Neural cell (in vitro differentiated cells): ENCODE results near the gene NHERF2. TPM values are rescaled to one million over a fixed set of nuclear protein-coding genes. Genes with fewer than 3 reads are reported as not detected.

Source experiments
- H2AFZ ChIP-seq: fragments of 200-600, 300-800 bp; sonication (generic), shearing (Covaris generic); 2 replicates; pipeline ENCODE4 v1.6.0; 2014; ENCODE audit warnings: low read depth, mild to moderate bottlenecking, antibody characterized with exemption, low read length, moderate library complexity
- H3F3A ChIP-seq: fragments of 200-600 bp; shearing (Covaris generic); 2 replicates; pipeline ENCODE4 v1.6.1; 2016; ENCODE audit warnings: mild to moderate bottlenecking, moderate library complexity, mixed read lengths, antibody characterized with exemption, low read length; ENCODE audit not compliant: insufficient read depth, poor library complexity, severe bottlenecking
- H3K27ac ChIP-seq: fragments of 200-600, 300-800 bp; sonication (generic), shearing (Covaris generic); 2 replicates; pipeline ENCODE4 v1.5.1; 2014; ENCODE audit warnings: mild to moderate bottlenecking, low read length, moderate library complexity
- H3K27me3 ChIP-seq: fragments of 300-800, 200-600 bp; sonication (generic), shearing (Covaris generic); 2 replicates; pipeline ENCODE4 v1.6.0; 2014; ENCODE audit warnings: mild to moderate bottlenecking, low read depth, low read length, moderate library complexity; ENCODE audit not compliant: insufficient read depth
- H3K36me3 ChIP-seq: fragments of 300-800, 200-600 bp; sonication (generic), shearing (Covaris generic); 2 replicates; pipeline ENCODE4 v1.5.1; 2014; ENCODE audit warnings: mild to moderate bottlenecking, antibody characterized with exemption, low read length, moderate library complexity; ENCODE audit not compliant: insufficient read depth
- H3K4me2 ChIP-seq: fragments of 300-800, 200-600 bp; sonication (generic), shearing (Covaris generic); 2 replicates; pipeline ENCODE4 v1.6.0; 2014; ENCODE audit warnings: mild to moderate bottlenecking, low read length
- H3K4me3 ChIP-seq: fragments of 300-800, 200-600 bp; sonication (generic), shearing (Covaris generic); 2 replicates; pipeline ENCODE4 v1.5.1; 2014; ENCODE audit warnings: mild to moderate bottlenecking, low read length, moderate library complexity
- H3K79me2 ChIP-seq: fragments of 200-600 bp; shearing (Covaris generic); replicated peaks from 2 replicates; pipeline ENCODE4 v1.6.0; 2014; ENCODE audit warnings: mild to moderate bottlenecking, low read length, moderate library complexity; ENCODE audit not compliant: insufficient read depth
- H3K9ac ChIP-seq: fragments of 300-800, 200-600 bp; sonication (generic), shearing (Covaris generic); 2 replicates; pipeline ENCODE4 v1.6.1; 2016; ENCODE audit warnings: mild to moderate bottlenecking, low read length, mixed read lengths
- H3K9me2 ChIP-seq: fragments of 200-600 bp; shearing (Covaris generic); 2 replicates; pipeline ENCODE4 v1.6.1; 2016; ENCODE audit warnings: mild to moderate bottlenecking, low read length, mixed read lengths; ENCODE audit not compliant: insufficient read depth
- H3K9me3 ChIP-seq: fragments of 200-600, 300-800 bp; sonication (generic), shearing (Covaris generic); 2 replicates; pipeline ENCODE4 v1.6.1; 2016; ENCODE audit warnings: mild to moderate bottlenecking, mixed run types, low read length, moderate library complexity, mixed read lengths
- H4K20me1 ChIP-seq: fragments of 200-600 bp; shearing (Covaris generic); 2 replicates; pipeline ENCODE4 v1.6.1; 2016; ENCODE audit warnings: mild to moderate bottlenecking, mixed run types; ENCODE audit not compliant: insufficient read depth
- CTCF ChIP-seq: fragments of 450-650 bp; IDR thresholded peaks from 2 replicates; pipeline ENCODE4 v1.5.1; 2014; ENCODE audit warnings: antibody characterized with exemption, mild to moderate bottlenecking, moderate library complexity; ENCODE audit not compliant: poor library complexity, severe bottlenecking
- EP300 ChIP-seq: fragments of 450-650 bp; conservative IDR thresholded peaks from 2 replicates; pipeline ENCODE4 v1.6.1; 2014; ENCODE audit warnings: antibody characterized with exemption, mild to moderate bottlenecking, moderate library complexity; ENCODE audit not compliant: poor library complexity, severe bottlenecking
- EZH2 ChIP-seq: fragments of 200-600, 300-800 bp; shearing (Covaris generic), sonication (generic); IDR thresholded peaks from 2 replicates; pipeline ENCODE4 v1.6.1; 2014; ENCODE audit warnings: antibody characterized with exemption, low read length, borderline replicate concordance, mild to moderate bottlenecking; ENCODE audit not compliant: insufficient read depth, poor library complexity, severe bottlenecking
- MXI1 ChIP-seq: fragments of 450-650 bp; conservative IDR thresholded peaks from 2 replicates; pipeline ENCODE4 v1.6.1; 2014; ENCODE audit warnings: antibody characterized with exemption, mild to moderate bottlenecking; ENCODE audit not compliant: poor library complexity, severe bottlenecking
- POLR2AphosphoS5 ChIP-seq: IDR thresholded peaks from 2 replicates; pipeline ENCODE4 v1.6.1; 2012
- RAD21 ChIP-seq: fragments of 450-650 bp; conservative IDR thresholded peaks from 2 replicates; pipeline ENCODE4 v1.6.1; 2014; ENCODE audit warnings: antibody characterized with exemption, mild to moderate bottlenecking, moderate library complexity
- SMC3 ChIP-seq: fragments of 450-650 bp; conservative IDR thresholded peaks from 2 replicates; pipeline ENCODE4 v1.6.1; 2014; ENCODE audit warnings: antibody characterized with exemption, mild to moderate bottlenecking, moderate library complexity; ENCODE audit not compliant: poor library complexity
- TAF1 ChIP-seq: IDR thresholded peaks from 2 replicates; pipeline ENCODE4 v1.6.1; 2012; ENCODE audit warnings: low read depth
- polyA plus RNA-seq: library from polyadenylated mRNA; depleted of rRNA; stranded (reverse); fragments of >200 nt; gene quantifications from 2 replicates; pipeline ENCODE4 v1.2.3, GENCODE V29; 2014
- TF ChIP-seq, protein P1 (sequence below): IDR thresholded peaks from 2 replicates; pipeline ENCODE4 v1.6.1; 2012; ENCODE audit warnings: borderline replicate concordance

Gene NHERF2
- polyA plus RNA-seq, 1 donor from 2014 or later, result 3.4 TPM

GRCh38 chr16:2053897-2054296 is 27.2 kb downstream of the NHERF2 start:
- Histone ChIP-seq H3K4me3 (no peak overlapping the region), H3K79me2 (peaks cover 2% of the 10 kb centered on the region), H3K9ac (no peak overlapping the region), H3K27ac (no peak overlapping the region), H3K27me3 (no peaks in the 10 kb centered on the region), H3K4me2 (no peak overlapping the region), H4K20me1 (no peaks in the 10 kb centered on the region), H3K36me3 (no peaks in the 10 kb centered on the region), H2AFZ (no peak overlapping the region), H3F3A (no peaks in the 10 kb centered on the region), H3K9me2 (no peaks in the 10 kb centered on the region), H3K9me3 (no peaks in the 10 kb centered on the region)
- TF ChIP-seq EP300 (no peak), CTCF (no peak), EZH2 (no peak), POLR2AphosphoS5 (no peak), MXI1 (no peak), SMC3 (no peak)

DNA sequence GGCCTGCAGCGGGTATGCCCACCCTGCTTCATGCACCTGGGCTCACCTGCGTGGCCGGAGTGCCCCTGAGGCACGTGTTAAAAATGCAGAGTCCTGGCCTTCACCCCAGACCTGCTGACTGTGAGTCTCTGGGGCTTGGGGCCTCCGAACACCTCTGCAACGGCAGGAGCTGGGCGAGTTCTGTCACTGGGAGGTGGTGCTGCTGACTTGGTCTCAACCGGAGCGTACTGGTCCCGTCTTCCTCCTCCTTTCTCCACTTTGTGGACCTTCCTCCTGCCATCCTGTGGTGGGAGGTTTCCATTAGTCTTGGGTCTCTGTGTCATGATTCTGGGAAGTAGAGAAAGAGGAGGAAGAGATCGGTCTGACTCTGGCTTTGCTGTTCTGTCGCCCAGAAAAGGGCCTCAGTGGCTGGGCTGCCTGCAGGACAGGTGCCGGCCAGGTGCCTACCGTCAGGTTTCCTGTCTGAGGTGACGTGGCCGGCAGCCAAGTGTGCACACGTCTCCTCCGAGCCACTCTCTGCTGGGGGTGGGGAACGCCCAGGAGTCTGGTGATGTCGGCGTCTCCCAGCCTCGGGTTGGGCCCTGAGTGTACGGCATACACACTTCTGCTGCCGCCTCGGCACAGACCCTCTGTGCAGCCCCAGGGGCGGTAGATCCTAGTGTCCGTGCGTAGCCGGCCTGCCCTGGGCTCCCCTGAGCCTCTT is 28.0 kb downstream of the NHERF2 start:
- Histone ChIP-seq H4K20me1 (no peaks in the 10 kb centered on the region), H2AFZ (no peak overlapping the region), H3K9ac (no peak overlapping the region), H3K4me2 (no peak overlapping the region), H3K36me3 (no peaks in the 10 kb centered on the region), H3K27ac (no peak overlapping the region), H3K4me3 (no peak overlapping the region), H3K9me2 (no peaks in the 10 kb centered on the region), H3K27me3 (no peaks in the 10 kb centered on the region), H3F3A (no peaks in the 10 kb centered on the region), H3K9me3 (no peaks in the 10 kb centered on the region), H3K79me2 (no peaks in the 10 kb centered on the region)
- TF ChIP-seq CTCF (no peak), EZH2 (no peak), RAD21 (no peak), SMC3 (no peak), TAF1 (no peak), EP300 (no peak), POLR2AphosphoS5 (no peak), MXI1 (no peak)
- TF ChIP-seq, protein P1, sequence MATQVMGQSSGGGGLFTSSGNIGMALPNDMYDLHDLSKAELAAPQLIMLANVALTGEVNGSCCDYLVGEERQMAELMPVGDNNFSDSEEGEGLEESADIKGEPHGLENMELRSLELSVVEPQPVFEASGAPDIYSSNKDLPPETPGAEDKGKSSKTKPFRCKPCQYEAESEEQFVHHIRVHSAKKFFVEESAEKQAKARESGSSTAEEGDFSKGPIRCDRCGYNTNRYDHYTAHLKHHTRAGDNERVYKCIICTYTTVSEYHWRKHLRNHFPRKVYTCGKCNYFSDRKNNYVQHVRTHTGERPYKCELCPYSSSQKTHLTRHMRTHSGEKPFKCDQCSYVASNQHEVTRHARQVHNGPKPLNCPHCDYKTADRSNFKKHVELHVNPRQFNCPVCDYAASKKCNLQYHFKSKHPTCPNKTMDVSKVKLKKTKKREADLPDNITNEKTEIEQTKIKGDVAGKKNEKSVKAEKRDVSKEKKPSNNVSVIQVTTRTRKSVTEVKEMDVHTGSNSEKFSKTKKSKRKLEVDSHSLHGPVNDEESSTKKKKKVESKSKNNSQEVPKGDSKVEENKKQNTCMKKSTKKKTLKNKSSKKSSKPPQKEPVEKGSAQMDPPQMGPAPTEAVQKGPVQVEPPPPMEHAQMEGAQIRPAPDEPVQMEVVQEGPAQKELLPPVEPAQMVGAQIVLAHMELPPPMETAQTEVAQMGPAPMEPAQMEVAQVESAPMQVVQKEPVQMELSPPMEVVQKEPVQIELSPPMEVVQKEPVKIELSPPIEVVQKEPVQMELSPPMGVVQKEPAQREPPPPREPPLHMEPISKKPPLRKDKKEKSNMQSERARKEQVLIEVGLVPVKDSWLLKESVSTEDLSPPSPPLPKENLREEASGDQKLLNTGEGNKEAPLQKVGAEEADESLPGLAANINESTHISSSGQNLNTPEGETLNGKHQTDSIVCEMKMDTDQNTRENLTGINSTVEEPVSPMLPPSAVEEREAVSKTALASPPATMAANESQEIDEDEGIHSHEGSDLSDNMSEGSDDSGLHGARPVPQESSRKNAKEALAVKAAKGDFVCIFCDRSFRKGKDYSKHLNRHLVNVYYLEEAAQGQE, result no peak
